GM23338 (cell line): ENCODE measurements around the gene EPHA3. TPM values are rescaled to one million over a fixed set of nuclear protein-coding genes. Genes with fewer than 3 reads are reported as not detected.

Source experiments
- CREB1 ChIP-seq: fragments of 250-450 bp; sonication (Bioruptor Pico); IDR thresholded peaks from 2 replicates; pipeline ENCODE4 v1.5.0; 2020; ENCODE audit warnings: low read depth, mild to moderate bottlenecking, moderate library complexity
- ETS1 ChIP-seq: IDR thresholded peaks from 2 replicates; pipeline ENCODE4 v1.6.1; 2016; ENCODE audit warnings: antibody characterized with exemption
- EZH2 ChIP-seq: fragments of 200-600 bp; sonication (generic); IDR thresholded peaks from one replicate; pipeline ENCODE4 v1.8.0; 2017; ENCODE audit warnings: antibody characterized with exemption, mild to moderate bottlenecking, low read depth; ENCODE audit not compliant: unreplicated experiment
- EZH2phosphoT487 ChIP-seq: fragments of 200-600 bp; sonication (generic); IDR thresholded peaks from one replicate; pipeline ENCODE4 v1.8.1; 2018; ENCODE audit warnings: antibody characterized with exemption; ENCODE audit not compliant: unreplicated experiment
- NANOG ChIP-seq: IDR thresholded peaks from 2 replicates; pipeline ENCODE4 v1.6.1; 2016; ENCODE audit warnings: antibody characterized with exemption, borderline replicate concordance
- POLR2AphosphoS5 ChIP-seq: IDR thresholded peaks from 2 replicates; pipeline ENCODE4 v1.6.1; 2016; ENCODE audit warnings: antibody characterized with exemption, low read depth
- REST ChIP-seq: IDR thresholded peaks from one replicate; pipeline ENCODE4 v1.6.1; 2018; ENCODE audit warnings: antibody characterized with exemption; ENCODE audit not compliant: unreplicated experiment
- ZNF114 ChIP-seq: fragments of 250-450 bp; sonication (Bioruptor Pico); IDR thresholded peaks from 2 replicates; pipeline ENCODE4 v1.5.0; 2020; ENCODE audit warnings: mild to moderate bottlenecking, moderate library complexity
- ZNF462 ChIP-seq: fragments of 250-450 bp; sonication (Bioruptor Pico); IDR thresholded peaks from 2 replicates; pipeline ENCODE4 v1.5.0; 2020; ENCODE audit warnings: mild to moderate bottlenecking, moderate library complexity
- polyA plus RNA-seq: library from polyadenylated mRNA; unstranded; fragments of >200 nt; fragmentation: Nextera tagmentation; extraction: Ambion mirVana; gene quantifications from 2 replicates; pipeline ENCODE4 v1.2.1, GENCODE V29; 2016
- total RNA-seq: library from RNA; depleted of rRNA; stranded (reverse); fragments of >200 nt; shearing (Covaris generic); gene quantifications from 2 replicates; pipeline ENCODE4 v1.2.3, GENCODE V29; 2014

Gene EPHA3
- total and polyA plus RNA-seq, 2 experiments from 2014 or later = 0.05 to 0.21 TPM

- no peak for TF ChIP-seq ZNF462
- TF ChIP-seq EZH2 = no peak
- no peak for TF ChIP-seq NANOG
- TF ChIP-seq EZH2phosphoT487 = no peak
- TF ChIP-seq ZNF114 (CRISPR knock-in tag) = no peak
- no peak for TF ChIP-seq REST
- no peak for TF ChIP-seq ETS1
- no peak for TF ChIP-seq CREB1 (CRISPR knock-in tag)
- no peak for TF ChIP-seq POLR2AphosphoS5
Measured at GRCh38 chr3:89276116-89276515, 168.7 kb downstream of the EPHA3 start (continued).
